Inflammatory macrophage (primary cell): ENCODE data around the gene COL27A1.

Source experiments
- DNase-seq, 2 donors: peaks; one replicate each; pipeline ENCODE4 v3.0.0-alpha.2; 2020 to 2022

Gene COL27A1

GRCh38 chr9:114249424-114250234 is 94.3 kb downstream of the COL27A1 start:
- DNase-seq: no peak

- no peak for DNase-seq
These were observed 94.9 kb downstream of the COL27A1 start for GRCh38 chr9:114250235-114250568.

- no peak for DNase-seq
These were observed 95.3 kb downstream of the COL27A1 start for GRCh38 chr9:114250648-114251047.

GRCh38 chr9:114252394-114252793 is 97.1 kb downstream of the COL27A1 start:
- DNase-seq: no peak

- DNase-seq: no peak
These were observed 101.5 kb downstream of the COL27A1 start for GRCh38 chr9:114256827-114257328.

GRCh38 chr9:114258218-114258617 is 102.9 kb downstream of the COL27A1 start:
- DNase-seq: no peak

GRCh38 chr9:114258866-114259797 is 103.8 kb downstream of the COL27A1 start:
- DNase-seq: no peak

GRCh38 chr9:114259798-114260523 is 104.6 kb downstream of the COL27A1 start:
- no peak for DNase-seq

- no peak for DNase-seq
These were observed 105.7 kb downstream of the COL27A1 start for GRCh38 chr9:114261026-114261425.

- DNase-seq: no peak
These were observed 106.7 kb downstream of the COL27A1 start for GRCh38 chr9:114261987-114262386.

GRCh38 chr9:114263853-114264510 is 108.6 kb downstream of the COL27A1 start:
- DNase-seq: no peak

- no peak for DNase-seq
These were observed 109.6 kb downstream of the COL27A1 start for GRCh38 chr9:114264806-114265550.

- no peak for DNase-seq
These were observed 111.6 kb downstream of the COL27A1 start for GRCh38 chr9:114266969-114267368.

GRCh38 chr9:114269023-114269422 is 113.7 kb downstream of the COL27A1 start:
- no peak for DNase-seq

GRCh38 chr9:114270120-114270975 is 115.0 kb downstream of the COL27A1 start:
- no peak for DNase-seq

- peak in 1 of 2 donors; percentile 73 for DNase-seq
These were observed 116.5 kb downstream of the COL27A1 start for GRCh38 chr9:114271556-114272510.

GRCh38 chr9:114272739-114273431 is 117.5 kb downstream of the COL27A1 start:
- no peak for DNase-seq

- no peak for DNase-seq
These were observed 118.1 kb downstream of the COL27A1 start for GRCh38 chr9:114273461-114273881.

- no peak for DNase-seq
These were observed 118.9 kb downstream of the COL27A1 start for GRCh38 chr9:114274217-114274616.
